ENCODE results near the gene DRD1.

The DRD1 gene
- long read RNA-seq, result 0 reads

DNA sequence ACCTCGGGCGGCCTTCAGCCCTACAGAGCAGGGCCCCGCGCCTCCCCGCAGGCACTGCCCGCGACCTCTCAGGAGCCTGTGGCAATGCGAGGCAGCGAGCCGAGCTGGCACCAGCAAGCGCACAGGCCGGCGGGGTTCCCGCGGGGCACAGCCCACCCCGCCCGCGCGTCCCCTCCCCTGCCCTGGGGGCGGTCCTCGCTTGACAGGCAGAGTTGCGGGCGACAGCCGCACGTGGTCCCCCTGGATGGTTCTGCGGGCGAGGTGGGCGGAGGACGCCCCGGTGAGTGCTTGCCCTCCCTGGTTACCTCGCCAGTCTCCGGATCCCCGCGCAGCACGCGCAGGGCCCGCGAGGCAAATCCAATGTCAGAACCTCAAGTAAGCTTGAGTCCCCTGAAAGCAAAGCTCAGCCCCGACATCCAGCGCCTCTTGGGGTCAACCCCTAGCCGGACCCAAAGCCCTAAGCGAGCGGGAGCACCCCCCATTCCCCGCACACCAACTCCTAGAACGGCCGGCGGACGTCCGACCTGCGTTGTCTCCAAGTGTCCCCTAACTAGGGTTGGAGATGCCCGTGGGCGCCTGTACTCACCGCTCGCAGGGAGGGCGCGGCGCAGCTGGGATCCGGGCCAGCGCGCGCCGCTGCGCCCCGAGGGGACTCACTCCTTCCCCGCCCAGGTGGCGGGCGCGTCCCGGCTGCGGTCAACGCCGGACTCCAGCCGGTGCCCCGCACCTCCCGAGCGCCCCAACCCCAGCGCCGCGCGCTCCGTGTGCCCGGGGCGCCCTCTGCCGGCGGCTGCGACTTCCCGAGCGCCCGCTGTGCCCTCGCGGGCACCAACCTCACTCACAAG lies at the start of gene DRD1:
DRD1 (minus strand) TSS at position 123 of the 845 bp plus-strand sequence. CDS start 1,083 bp downstream, outside the sequence.
- no peak for DNase-seq (ENCODE audit: low read depth in 1 of 2, low spot score in 1 of 2)
- no peak for TF ChIP-seq SPI1 (IDR thresholded peaks at IDR 0.05; ENCODE audit: borderline replicate concordance, low read depth)
- TF ChIP-seq, protein P1, sequence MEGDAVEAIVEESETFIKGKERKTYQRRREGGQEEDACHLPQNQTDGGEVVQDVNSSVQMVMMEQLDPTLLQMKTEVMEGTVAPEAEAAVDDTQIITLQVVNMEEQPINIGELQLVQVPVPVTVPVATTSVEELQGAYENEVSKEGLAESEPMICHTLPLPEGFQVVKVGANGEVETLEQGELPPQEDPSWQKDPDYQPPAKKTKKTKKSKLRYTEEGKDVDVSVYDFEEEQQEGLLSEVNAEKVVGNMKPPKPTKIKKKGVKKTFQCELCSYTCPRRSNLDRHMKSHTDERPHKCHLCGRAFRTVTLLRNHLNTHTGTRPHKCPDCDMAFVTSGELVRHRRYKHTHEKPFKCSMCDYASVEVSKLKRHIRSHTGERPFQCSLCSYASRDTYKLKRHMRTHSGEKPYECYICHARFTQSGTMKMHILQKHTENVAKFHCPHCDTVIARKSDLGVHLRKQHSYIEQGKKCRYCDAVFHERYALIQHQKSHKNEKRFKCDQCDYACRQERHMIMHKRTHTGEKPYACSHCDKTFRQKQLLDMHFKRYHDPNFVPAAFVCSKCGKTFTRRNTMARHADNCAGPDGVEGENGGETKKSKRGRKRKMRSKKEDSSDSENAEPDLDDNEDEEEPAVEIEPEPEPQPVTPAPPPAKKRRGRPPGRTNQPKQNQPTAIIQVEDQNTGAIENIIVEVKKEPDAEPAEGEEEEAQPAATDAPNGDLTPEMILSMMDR (IDR thresholded peaks at IDR 0.05; ENCODE audit: insufficient read depth, low read length), result peak; percentile 33
- Histone ChIP-seq H3K27ac (replicated peaks) (no peak within 1 kb of the TSS), H3K27me3 (ENCODE audit: insufficient read depth, poor library complexity, severe bottlenecking) (peaks cover 41% of the 10 kb centered on the region), H3K4me3 (replicated peaks; ENCODE audit: insufficient read depth, low read length) (no peak within 1 kb of the TSS)

DNA sequence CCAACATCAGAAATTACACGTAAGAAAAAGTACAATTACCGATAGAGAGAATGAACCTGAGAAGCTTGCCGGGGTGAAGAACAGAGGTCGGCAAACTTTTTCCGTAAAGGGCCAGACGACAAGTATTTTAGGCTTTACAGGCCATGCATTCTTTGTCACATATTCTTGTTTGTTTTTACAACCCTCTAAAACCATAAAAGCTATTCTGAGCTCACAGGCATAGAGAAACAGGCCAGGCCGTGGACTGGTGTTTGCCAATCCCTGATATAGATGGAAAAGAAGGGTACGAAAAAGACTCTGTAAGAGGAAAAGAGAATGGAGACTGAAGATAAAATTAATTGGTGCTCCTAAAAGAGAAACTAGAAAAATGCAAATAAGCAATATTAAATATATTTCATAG lies 49.7 kb upstream of the DRD1 start:
- TF ChIP-seq REST (IDR thresholded peaks at IDR 0.05; ENCODE audit: insufficient replicate concordance, low read depth) (no peak), SPI1 (IDR thresholded peaks at IDR 0.05; ENCODE audit: borderline replicate concordance, low read depth) (no peak), POLR2AphosphoS5 (IDR thresholded peaks at IDR 0.05; ENCODE audit: low read depth) (no peak), GABPA (IDR thresholded peaks at IDR 0.05; ENCODE audit: low read depth) (no peak)
- TF ChIP-seq, protein P1 (IDR thresholded peaks at IDR 0.05; ENCODE audit: insufficient read depth, low read length), result no peak
- Histone ChIP-seq H3K27ac (replicated peaks) (no peak overlapping the region), H3K27me3 (ENCODE audit: insufficient read depth, poor library complexity, severe bottlenecking) (no peaks in the 10 kb centered on the region), H3K4me3 (replicated peaks; ENCODE audit: insufficient read depth, low read length) (no peak overlapping the region)
- no peak for DNase-seq (ENCODE audit: low read depth in 1 of 2, low spot score in 1 of 2)

GRCh38 chr5:175493260-175493659 lies 49.3 kb upstream of the DRD1 start:
- no peaks in the 10 kb centered on the region for H3K27me3 ChIP-seq (ENCODE audit: insufficient read depth, poor library complexity, severe bottlenecking)
- TF ChIP-seq GABPA (IDR thresholded peaks at IDR 0.05; ENCODE audit: low read depth) (no peak), REST (IDR thresholded peaks at IDR 0.05; ENCODE audit: insufficient replicate concordance, low read depth) (no peak), POLR2AphosphoS5 (IDR thresholded peaks at IDR 0.05; ENCODE audit: low read depth) (no peak), SPI1 (IDR thresholded peaks at IDR 0.05; ENCODE audit: borderline replicate concordance, low read depth) (no peak)
- TF ChIP-seq, protein P1 (IDR thresholded peaks at IDR 0.05; ENCODE audit: insufficient read depth, low read length), result no peak
- no peak overlapping the region for H3K27ac ChIP-seq (replicated peaks)
- H3K4me3 ChIP-seq (replicated peaks; ENCODE audit: insufficient read depth, low read length), result no peak overlapping the region
- DNase-seq (ENCODE audit: low read depth in 1 of 2, low spot score in 1 of 2), result no peak

Measured in HL-60 (cell line).